ENCODE measurements around the gene CASP8AP2. TPM values are rescaled to one million over a fixed set of nuclear protein-coding genes. Genes with fewer than 3 reads are reported as not detected.

CASP8AP2 gene
- 4.9 to 7.6 TPM (median 5.8 TPM) in 5 replicates for total RNA-seq (2022; extraction: Qiagen RNA extraction; ENCODE audit: low read depth)

DNA sequence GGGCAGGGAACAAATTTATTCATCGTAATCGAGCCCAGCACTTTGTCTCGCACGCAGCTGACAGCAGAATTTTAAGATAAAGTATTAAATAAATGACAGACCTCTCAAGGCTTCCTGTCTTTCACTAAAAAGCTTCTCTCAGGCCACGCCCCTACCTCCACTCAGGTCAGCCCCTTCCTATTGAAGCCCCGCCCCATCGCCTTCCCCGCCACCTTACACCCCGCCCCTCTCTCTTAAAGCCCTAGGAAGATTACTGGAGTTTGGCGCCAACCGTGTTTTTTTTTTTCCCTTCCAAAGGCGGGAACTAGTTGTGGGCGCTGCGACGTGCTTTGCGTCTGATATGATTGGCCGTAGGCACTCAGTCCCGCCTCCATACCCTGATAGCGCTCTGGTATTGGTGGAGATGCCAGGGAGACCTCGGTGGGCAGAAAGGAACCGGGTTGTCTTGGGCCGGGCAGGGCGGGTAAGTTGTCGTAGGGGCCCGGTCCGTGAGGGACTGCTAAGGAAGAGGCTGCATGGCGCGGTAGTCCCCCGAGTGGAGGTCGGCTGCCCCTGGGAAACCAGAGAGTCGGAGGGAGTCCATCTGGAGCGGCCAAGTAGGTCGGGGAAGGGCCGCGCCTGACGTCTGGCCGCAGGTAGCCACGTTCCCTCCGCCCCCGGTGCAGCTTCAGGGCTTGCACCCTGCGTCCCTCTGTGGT is at the start of gene CASP8AP2:
CASP8AP2 (plus strand) TSS at position 409 of the 698 bp plus-strand sequence.

GRCh38 chr6:89819336-89820130 is 10.1 kb upstream of the CASP8AP2 start, which contains the start of gene MDN1:
Gene MDN1, minus strand, starts transcription at chr6:89819794. Its CDS starts 187 bp downstream, at chr6:89819607.

DNA sequence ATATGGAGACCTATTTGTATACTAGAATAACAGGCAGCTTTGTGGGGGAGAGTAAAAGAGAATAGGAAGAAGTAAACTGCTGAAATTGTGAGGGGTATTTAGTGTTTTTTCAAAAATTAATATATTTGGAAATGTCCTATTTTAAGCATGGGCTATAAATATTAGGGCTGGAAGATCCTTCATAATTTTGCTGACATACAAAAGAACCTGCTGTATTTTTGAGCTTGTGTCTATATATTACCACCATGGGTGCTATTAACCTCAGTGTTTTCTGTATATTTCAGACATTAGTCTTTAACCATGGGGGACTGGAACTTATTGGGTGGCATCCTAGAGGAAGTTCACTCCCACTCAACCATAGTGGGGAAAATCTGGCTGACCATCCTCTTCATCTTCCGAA is 64.5 kb downstream of the CASP8AP2 start, which contains the start of gene GJA10:
GJA10 (plus strand) TSS at position 301 of the 400 bp plus-strand sequence; CDS start at position 301, 0 bp downstream.

Other genes with a start within 250 kb of the CASP8AP2 start
- gene LYRM2, start 191.1 kb upstream of the CASP8AP2 start, total RNA-seq (2022; extraction: Qiagen RNA extraction; ENCODE audit: low read depth): 29.2 to 44.3 TPM (median 32.7 TPM) in 5 replicates
- 10.4 to 14.5 TPM (median 14.0 TPM) in 5 replicates for gene MDN1, start 10.1 kb upstream of the CASP8AP2 start, total RNA-seq (2022; extraction: Qiagen RNA extraction; ENCODE audit: low read depth)
- gene GJA10, start 64.6 kb downstream of the CASP8AP2 start, total RNA-seq (2022; extraction: Qiagen RNA extraction; ENCODE audit: low read depth): not detected in 5 replicates